Mesendoderm (in vitro differentiated cells): Measurements from ENCODE around the gene BPIFA3.

ENCODE experiments used
- DNase-seq: peaks from one replicate; pipeline ENCODE4 v3.0.0; 2013
- H2AK5ac ChIP-seq: 2 replicates; pipeline ENCODE4 v1.6.1; 2013; ENCODE audit warnings: low read length, inconsistent platforms
- H2BK120ac ChIP-seq: 2 replicates; pipeline ENCODE4 v1.6.1; 2013; ENCODE audit warnings: low read depth, mild to moderate bottlenecking, low read length, moderate library complexity, mixed read lengths
- H2BK15ac ChIP-seq: replicated peaks from 2 replicates; pipeline ENCODE4 v1.6.1; 2013; ENCODE audit warnings: low read depth, mild to moderate bottlenecking, moderate library complexity
- H2BK5ac ChIP-seq: 2 replicates; pipeline ENCODE4 v1.6.1; 2013; ENCODE audit warnings: low read length, inconsistent platforms
- H3K18ac ChIP-seq: 2 replicates; pipeline ENCODE4 v1.6.1; 2013; ENCODE audit warnings: mild to moderate bottlenecking, low read length, mixed read lengths
- H3K23ac ChIP-seq: one replicate; pipeline ENCODE4 v1.6.1; 2013; ENCODE audit warnings: low read length
- H3K27ac ChIP-seq: 2 replicates; pipeline ENCODE4 v1.5.1; 2013; ENCODE audit warnings: low read depth, mild to moderate bottlenecking, inconsistent platforms, low read length, moderate library complexity
- H3K27me3 ChIP-seq: 2 replicates; pipeline ENCODE4 v1.6.1; 2013; ENCODE audit warnings: low read length, control low read depth, mild to moderate bottlenecking, inconsistent platforms; ENCODE audit not compliant: insufficient read depth, poor library complexity
- H3K36me3 ChIP-seq: 2 replicates; pipeline ENCODE4 v1.6.1; 2013; ENCODE audit warnings: low read length, inconsistent platforms; ENCODE audit not compliant: control insufficient read depth, insufficient read depth
- H3K4ac ChIP-seq: one replicate; pipeline ENCODE4 v1.6.1; 2013; ENCODE audit warnings: low read depth, mild to moderate bottlenecking, low read length, moderate library complexity
- H3K4me1 ChIP-seq: 2 replicates; pipeline ENCODE4 v1.6.1; 2013; ENCODE audit warnings: low read depth, low read length, inconsistent platforms; ENCODE audit not compliant: control insufficient read depth
- H3K4me2 ChIP-seq: 2 replicates; pipeline ENCODE4 v1.6.1; 2013; ENCODE audit warnings: low read length
- H3K4me3 ChIP-seq: 2 replicates; pipeline ENCODE4 v1.5.1; 2013; ENCODE audit warnings: mild to moderate bottlenecking, low read length
- H3K56ac ChIP-seq: one replicate; pipeline ENCODE4 v1.6.1; 2013; ENCODE audit warnings: low read length
- H3K79me1 ChIP-seq: 2 replicates; pipeline ENCODE4 v1.6.1; 2013; ENCODE audit warnings: low read length, inconsistent platforms
- H3K79me2 ChIP-seq: 2 replicates; pipeline ENCODE4 v1.6.1; 2013; ENCODE audit warnings: mild to moderate bottlenecking, low read length; ENCODE audit not compliant: control insufficient read depth, insufficient read depth
- H3K9ac ChIP-seq: 2 replicates; pipeline ENCODE4 v1.6.1; 2013; ENCODE audit warnings: low read length, inconsistent platforms
- H4K5ac ChIP-seq: one replicate; pipeline ENCODE4 v1.6.1; 2013; ENCODE audit warnings: low read length
- H4K8ac ChIP-seq: one replicate; pipeline ENCODE4 v1.6.1; 2013; ENCODE audit warnings: low read depth, mild to moderate bottlenecking, control low read depth, low read length, moderate library complexity
- WGBS: extraction: QIAGEN DNeasy Blood & Tissue Kit; methylation state at CpG from one replicate; pipeline ENCODE4 v1.1.7; 2013; ENCODE audit warnings: low lambda C conversion rate, missing lambda C conversion rate; ENCODE audit not compliant: insufficient coverage; ENCODE audit errors: extremely low coverage; 5-methylcytosine and 5-hydroxymethylcytosine counted together

Gene BPIFA3

GRCh38 chr20:33202451-33202850, 14.7 kb upstream of the BPIFA3 start:
- H2BK5ac ChIP-seq: no peak overlapping the region
- no peak overlapping the region for H2BK15ac ChIP-seq
- H2AK5ac ChIP-seq: no peak overlapping the region
- H3K23ac ChIP-seq: no peak overlapping the region
- H3K36me3 ChIP-seq: no peaks in the 10 kb centered on the region
- no peak overlapping the region for H2BK120ac ChIP-seq
- H3K56ac ChIP-seq: no peak overlapping the region
- H3K27ac ChIP-seq: no peak overlapping the region
- no peaks in the 10 kb centered on the region for H3K4me1 ChIP-seq
- DNase-seq: no peak
- no peak overlapping the region for H3K9ac ChIP-seq
- H3K79me1 ChIP-seq: no peaks in the 10 kb centered on the region
- no peaks in the 10 kb centered on the region for H3K27me3 ChIP-seq
- no peak overlapping the region for H4K5ac ChIP-seq
- no peak overlapping the region for H3K4ac ChIP-seq
- H3K79me2 ChIP-seq: no peaks in the 10 kb centered on the region
- WGBS: no CpG with 5 or more reads among the region's 4 CpGs
- no peak overlapping the region for H3K4me2 ChIP-seq
- no peak overlapping the region for H4K8ac ChIP-seq
- no peak overlapping the region for H3K4me3 ChIP-seq
- no peak overlapping the region for H3K18ac ChIP-seq

- 100% methylated on average over 1 of the region's 3 CpGs for WGBS
- no peak overlapping the region for H3K18ac ChIP-seq
- H3K79me1 ChIP-seq: no peaks in the 10 kb centered on the region
- no peak for DNase-seq
- H2BK5ac ChIP-seq: no peak overlapping the region
- no peak overlapping the region for H3K27ac ChIP-seq
- H3K4me3 ChIP-seq: no peak overlapping the region
- H3K9ac ChIP-seq: no peak overlapping the region
- no peaks in the 10 kb centered on the region for H3K36me3 ChIP-seq
- H3K56ac ChIP-seq: no peak overlapping the region
- H3K23ac ChIP-seq: no peak overlapping the region
- H3K79me2 ChIP-seq: no peaks in the 10 kb centered on the region
- no peak overlapping the region for H2AK5ac ChIP-seq
- H4K5ac ChIP-seq: no peak overlapping the region
- no peaks in the 10 kb centered on the region for H3K27me3 ChIP-seq
- no peak overlapping the region for H2BK120ac ChIP-seq
- H2BK15ac ChIP-seq: no peak overlapping the region
- H4K8ac ChIP-seq: no peak overlapping the region
- H3K4ac ChIP-seq: no peak overlapping the region
- H3K4me2 ChIP-seq: no peak overlapping the region
- no peaks in the 10 kb centered on the region for H3K4me1 ChIP-seq
Measured at GRCh38 chr20:33203444-33203843, 13.7 kb upstream of the BPIFA3 start.

- peak; percentile 90 for DNase-seq
- H3K9ac ChIP-seq: no peak overlapping the region
- no peaks in the 10 kb centered on the region for H3K79me2 ChIP-seq
- no peak overlapping the region for H2AK5ac ChIP-seq
- H3K56ac ChIP-seq: no peak overlapping the region
- no peaks in the 10 kb centered on the region for H3K79me1 ChIP-seq
- H4K8ac ChIP-seq: no peak overlapping the region
- H2BK15ac ChIP-seq: no peak overlapping the region
- H3K18ac ChIP-seq: no peak overlapping the region
- no peak overlapping the region for H2BK120ac ChIP-seq
- no peak overlapping the region for H3K4me3 ChIP-seq
- H3K27ac ChIP-seq: no peak overlapping the region
- H3K4ac ChIP-seq: no peak overlapping the region
- no CpG with 5 or more reads among the region's 13 CpGs for WGBS
- H3K36me3 ChIP-seq: no peaks in the 10 kb centered on the region
- peaks cover 3% of the 10 kb centered on the region for H3K4me1 ChIP-seq
- no peak overlapping the region for H3K4me2 ChIP-seq
- H3K27me3 ChIP-seq: no peaks in the 10 kb centered on the region
- H4K5ac ChIP-seq: no peak overlapping the region
- H2BK5ac ChIP-seq: no peak overlapping the region
- no peak overlapping the region for H3K23ac ChIP-seq
Measured at GRCh38 chr20:33209789-33210188, 7.4 kb upstream of the BPIFA3 start.

- Histone ChIP-seq H3K9ac (no peak overlapping the region), H3K4me2 (no peak overlapping the region), H3K56ac (no peak overlapping the region), H2BK5ac (no peak overlapping the region), H3K4ac (no peak overlapping the region), H2BK120ac (no peak overlapping the region), H3K79me1 (no peaks in the 10 kb centered on the region), H3K18ac (no peak overlapping the region), H3K36me3 (no peaks in the 10 kb centered on the region), H3K23ac (no peak overlapping the region), H3K4me3 (no peak overlapping the region), H2AK5ac (no peak overlapping the region), H2BK15ac (no peak overlapping the region), H3K4me1 (peaks cover 3% of the 10 kb centered on the region), H4K8ac (no peak overlapping the region), H4K5ac (no peak overlapping the region), H3K27ac (no peak overlapping the region), H3K79me2 (no peaks in the 10 kb centered on the region), H3K27me3 (no peaks in the 10 kb centered on the region)
- DNase-seq: no peak
- no CpG with 5 or more reads among the region's 1 CpG for WGBS
Measured at GRCh38 chr20:33210371-33210770, 6.8 kb upstream of the BPIFA3 start.

GRCh38 chr20:33211817-33212424, 5.2 kb upstream of the BPIFA3 start:
- H3K4me2 ChIP-seq: no peak overlapping the region
- H2AK5ac ChIP-seq: no peak overlapping the region
- no peak overlapping the region for H4K8ac ChIP-seq
- DNase-seq: peak; percentile 91
- no peaks in the 10 kb centered on the region for H3K79me2 ChIP-seq
- no peak overlapping the region for H3K9ac ChIP-seq
- H2BK5ac ChIP-seq: no peak overlapping the region
- H2BK120ac ChIP-seq: no peak overlapping the region
- no peak overlapping the region for H3K18ac ChIP-seq
- peaks cover 3% of the 10 kb centered on the region for H3K4me1 ChIP-seq
- no peak overlapping the region for H3K27ac ChIP-seq
- WGBS: no CpG with 5 or more reads among the region's 5 CpGs
- no peaks in the 10 kb centered on the region for H3K27me3 ChIP-seq
- H3K79me1 ChIP-seq: no peaks in the 10 kb centered on the region
- H2BK15ac ChIP-seq: no peak overlapping the region
- H3K4ac ChIP-seq: no peak overlapping the region
- no peaks in the 10 kb centered on the region for H3K36me3 ChIP-seq
- no peak overlapping the region for H4K5ac ChIP-seq
- no peak overlapping the region for H3K4me3 ChIP-seq
- H3K23ac ChIP-seq: no peak overlapping the region
- no peak overlapping the region for H3K56ac ChIP-seq

- Histone ChIP-seq H3K27ac (no peak overlapping the region), H4K8ac (no peak overlapping the region), H4K5ac (no peak overlapping the region), H3K79me1 (no peaks in the 10 kb centered on the region), H3K79me2 (no peaks in the 10 kb centered on the region), H3K4me3 (no peak overlapping the region), H3K36me3 (no peaks in the 10 kb centered on the region), H3K23ac (no peak overlapping the region), H3K18ac (no peak overlapping the region), H3K4me1 (no peaks in the 10 kb centered on the region), H3K9ac (no peak overlapping the region), H2BK5ac (no peak overlapping the region), H3K4ac (no peak overlapping the region), H3K27me3 (no peaks in the 10 kb centered on the region), H2BK15ac (no peak overlapping the region), H2AK5ac (no peak overlapping the region), H3K56ac (no peak overlapping the region), H3K4me2 (no peak overlapping the region), H2BK120ac (no peak overlapping the region)
- no CpG with 5 or more reads among the region's 4 CpGs for WGBS
- DNase-seq: no peak
Measured at GRCh38 chr20:33224399-33224798, 7.2 kb downstream of the BPIFA3 start.
